SKM-1 (cell line): ENCODE results near the gene OSER1.

Experiments used
- DNase-seq: peaks from one replicate; lab custom pipeline; 2025; ENCODE audit not compliant: unreplicated experiment; lab: John Stamatoyannopoulos, UW

OSER1 gene

DNA sequence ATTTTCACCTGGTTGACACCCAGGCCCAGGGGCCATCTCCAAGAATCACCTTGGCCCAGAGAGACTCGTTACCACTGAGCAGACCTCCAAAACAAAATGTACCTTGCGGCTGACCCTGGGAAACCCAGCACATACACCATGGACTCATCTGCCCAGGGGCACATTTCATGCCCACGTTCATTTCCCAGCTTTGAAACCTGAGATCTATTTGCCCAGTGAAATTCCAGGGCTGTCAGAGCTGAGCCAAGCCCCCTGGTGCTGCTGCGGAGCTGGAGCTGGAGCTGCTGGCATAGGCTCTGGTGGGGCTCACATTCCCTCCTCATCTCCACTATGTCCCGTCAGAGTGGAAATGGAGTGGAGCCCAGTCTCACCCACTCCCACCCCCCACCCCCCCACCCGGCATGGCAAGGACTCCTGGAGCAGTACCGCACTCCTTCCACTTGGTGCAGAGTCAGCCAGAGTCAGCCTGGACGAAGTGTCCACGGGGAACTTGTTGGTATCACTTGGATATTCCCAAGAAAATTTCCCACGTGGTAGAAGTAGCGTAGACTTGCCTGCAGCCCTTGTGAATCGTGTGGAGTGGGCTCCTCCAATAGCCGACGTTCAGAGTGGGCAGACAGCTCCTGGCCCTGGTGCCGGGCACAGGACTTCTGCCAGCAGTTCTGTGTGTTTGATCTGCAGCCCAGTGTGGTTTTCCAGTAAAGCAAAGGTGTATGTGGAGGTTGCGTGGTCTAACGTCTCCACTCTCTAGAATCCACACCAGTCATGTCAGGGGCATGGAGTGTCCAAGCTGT, 18.1 kb upstream of the OSER1 start:
- no peak for DNase-seq

DNA sequence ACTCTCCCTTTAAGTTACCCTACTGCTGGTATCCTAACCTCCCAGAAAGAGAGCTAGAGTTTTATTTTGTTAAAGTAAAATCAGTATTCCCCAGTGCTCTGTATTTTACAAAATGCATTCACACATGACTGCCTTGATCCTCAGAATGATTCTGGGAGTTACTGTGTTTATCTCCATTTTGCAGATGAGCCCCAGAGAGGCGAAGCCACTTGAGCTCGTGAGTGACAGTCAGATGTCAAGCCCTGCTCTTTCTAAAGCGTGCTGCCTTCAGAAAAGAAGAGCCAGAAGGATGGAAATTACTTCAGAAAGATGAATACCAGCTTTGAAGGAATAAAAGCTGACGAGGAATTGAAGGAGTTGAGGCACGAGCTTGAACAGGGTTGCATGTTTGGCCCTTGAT, 14.1 kb upstream of the OSER1 start:
- no peak for DNase-seq

DNA sequence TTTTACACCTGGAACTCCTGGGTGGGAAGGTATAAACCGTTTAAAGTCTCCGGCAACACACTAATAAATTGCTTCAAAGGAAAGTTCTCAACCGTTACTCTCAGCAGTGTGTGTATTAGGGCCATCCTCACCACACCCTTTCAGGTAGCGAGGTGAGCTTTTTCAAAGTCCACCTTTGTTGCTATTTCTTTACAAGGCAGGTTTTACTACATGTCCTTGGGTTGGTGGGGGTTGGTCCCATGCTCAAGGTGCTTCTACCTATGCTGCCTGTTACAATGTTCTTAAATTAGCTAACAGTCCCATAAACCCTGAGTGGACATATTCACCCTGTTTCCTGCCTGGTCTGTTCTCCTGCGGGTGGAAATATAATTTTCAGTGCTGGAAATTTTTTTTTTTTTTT, 13.2 kb upstream of the OSER1 start:
- no peak for DNase-seq

GRCh38 chr20:44222633-44223368, 12.2 kb upstream of the OSER1 start:
- DNase-seq: no peak

DNA sequence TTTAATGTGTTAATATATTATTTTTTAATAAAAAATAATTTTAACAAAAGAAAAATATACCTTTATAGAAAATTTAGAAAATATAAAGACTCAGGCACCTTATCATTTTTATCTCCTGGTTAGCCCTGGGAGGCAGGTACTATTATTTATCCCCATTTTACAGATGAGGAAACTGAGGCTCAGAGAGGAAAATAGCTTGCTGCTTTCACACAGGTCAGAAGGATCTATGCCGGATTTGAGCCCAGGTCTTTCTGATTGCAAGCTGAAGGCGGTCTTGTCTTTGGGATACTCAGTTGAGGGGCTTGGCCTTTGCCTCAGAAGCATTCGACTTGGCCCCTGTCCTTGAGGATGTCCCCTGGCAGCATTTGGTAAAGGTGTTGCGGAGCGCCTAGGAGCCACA, 11.5 kb upstream of the OSER1 start:
- DNase-seq: no peak

DNA sequence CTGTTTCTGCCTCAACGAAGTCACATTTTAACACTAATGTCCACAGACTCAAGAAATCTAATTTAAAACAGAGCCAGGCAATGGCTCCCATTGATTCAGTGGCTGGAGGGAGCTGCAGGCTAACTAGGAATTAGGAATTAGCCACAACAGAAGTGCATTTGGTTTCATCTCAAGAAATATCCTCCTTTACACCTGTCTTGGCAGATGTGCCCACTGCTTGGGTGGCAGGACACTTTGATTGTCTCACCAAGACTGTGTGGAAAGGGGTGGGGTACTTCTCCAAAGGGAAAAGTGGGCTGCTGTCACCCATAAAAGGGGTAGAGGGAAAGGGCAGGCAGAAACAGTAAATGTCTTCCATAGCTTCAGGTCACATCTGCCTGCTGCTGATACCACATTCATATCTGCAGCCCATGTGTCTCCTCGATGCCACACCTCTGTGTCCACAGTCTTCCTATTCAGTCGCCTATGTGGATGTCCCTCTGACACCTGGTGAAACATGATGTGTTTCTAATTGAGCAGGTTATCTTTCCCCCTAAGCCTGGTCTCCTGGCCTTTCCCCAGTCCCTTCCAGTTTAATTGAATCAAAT, 10.9 kb upstream of the OSER1 start:
- no peak for DNase-seq

GRCh38 chr20:44219791-44220190, 9.2 kb upstream of the OSER1 start:
- DNase-seq: no peak

- DNase-seq: no peak
Measured at GRCh38 chr20:44219170-44219730, 8.7 kb upstream of the OSER1 start.

- DNase-seq: no peak
Measured at GRCh38 chr20:44218446-44218845, 7.9 kb upstream of the OSER1 start.

DNA sequence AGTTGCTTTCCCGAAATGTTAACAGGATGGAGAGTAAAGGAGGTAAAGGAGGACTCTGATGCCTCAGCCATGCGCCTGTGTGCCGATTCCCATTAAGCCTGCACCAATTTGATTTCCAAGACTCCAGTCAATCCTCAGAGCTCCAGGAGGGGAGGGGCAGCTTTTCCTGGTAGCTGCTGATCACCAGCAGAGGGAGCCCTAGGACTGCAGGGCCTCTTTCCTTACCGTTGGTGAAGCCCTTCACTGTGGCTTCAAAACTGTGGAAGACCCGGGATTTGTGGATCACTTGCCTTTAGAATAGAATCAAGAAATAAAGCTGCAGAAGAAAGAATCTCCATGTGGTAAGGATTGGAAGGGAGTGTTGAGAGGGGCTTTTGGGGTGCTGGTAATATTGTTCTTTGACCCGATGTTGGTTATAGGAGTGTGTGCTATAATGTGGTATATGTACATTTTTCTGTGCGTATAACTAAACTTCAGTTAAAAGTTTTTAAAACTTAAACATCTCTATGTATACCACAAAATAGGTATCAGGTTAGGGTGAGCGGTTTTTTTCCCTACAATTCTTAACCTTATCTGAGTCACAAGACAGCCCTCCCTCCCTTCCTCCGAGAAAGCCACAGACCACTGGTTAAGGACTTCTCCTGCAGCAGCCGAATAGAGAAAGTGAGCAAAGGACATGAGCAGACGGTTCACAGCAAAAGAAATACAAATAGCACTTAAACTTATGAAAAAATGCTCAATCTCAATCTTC, 6.9 kb upstream of the OSER1 start:
- peak; percentile 29 for DNase-seq

- DNase-seq: peak; percentile 36
Measured at GRCh38 chr20:44215125-44215524, 4.6 kb upstream of the OSER1 start.

- DNase-seq: no peak
Measured at GRCh38 chr20:44212792-44213191, 2.2 kb upstream of the OSER1 start.

- no peak for DNase-seq
Measured at GRCh38 chr20:44211177-44212039, 837 bp upstream of the OSER1 start.

DNA sequence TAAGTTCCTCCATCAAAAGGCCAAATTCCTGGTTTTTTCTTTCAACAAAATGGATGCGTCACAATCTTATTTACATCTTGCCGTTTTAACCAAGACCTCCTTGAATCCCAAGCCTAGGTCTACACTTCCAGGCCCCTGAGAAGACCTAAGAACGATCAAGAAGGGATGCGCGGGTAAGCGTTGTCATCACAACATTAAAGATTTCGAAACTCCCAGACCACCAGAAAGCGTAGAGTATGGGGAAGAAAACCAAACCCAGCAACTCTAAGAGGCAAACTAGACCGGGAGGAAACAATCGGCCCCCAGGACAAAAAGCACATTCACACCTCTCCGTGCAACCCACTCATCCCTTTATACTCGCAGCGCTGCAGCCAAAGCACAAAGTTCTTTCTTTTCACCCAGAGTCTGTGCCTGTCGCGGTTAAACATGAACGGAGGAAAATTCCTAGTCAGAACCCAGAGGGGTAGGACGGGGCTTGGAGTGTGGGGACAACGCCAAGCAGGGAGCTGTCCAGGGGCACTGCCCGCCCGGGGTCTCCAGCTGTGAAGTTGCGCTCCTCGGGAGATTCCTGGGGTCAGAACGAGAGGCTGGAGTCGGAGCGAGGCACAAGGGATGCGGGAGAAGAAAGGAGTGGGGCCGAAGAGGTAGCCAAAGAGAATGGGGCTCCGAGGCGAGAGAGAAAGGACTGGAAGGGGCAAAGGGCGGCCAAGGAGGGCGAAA, 725 bp downstream of the OSER1 start:
- DNase-seq: no peak

GRCh38 chr20:44208770-44209169, 1.8 kb downstream of the OSER1 start:
- DNase-seq: no peak

GRCh38 chr20:44208165-44208564, 2.4 kb downstream of the OSER1 start:
- DNase-seq: no peak

DNA sequence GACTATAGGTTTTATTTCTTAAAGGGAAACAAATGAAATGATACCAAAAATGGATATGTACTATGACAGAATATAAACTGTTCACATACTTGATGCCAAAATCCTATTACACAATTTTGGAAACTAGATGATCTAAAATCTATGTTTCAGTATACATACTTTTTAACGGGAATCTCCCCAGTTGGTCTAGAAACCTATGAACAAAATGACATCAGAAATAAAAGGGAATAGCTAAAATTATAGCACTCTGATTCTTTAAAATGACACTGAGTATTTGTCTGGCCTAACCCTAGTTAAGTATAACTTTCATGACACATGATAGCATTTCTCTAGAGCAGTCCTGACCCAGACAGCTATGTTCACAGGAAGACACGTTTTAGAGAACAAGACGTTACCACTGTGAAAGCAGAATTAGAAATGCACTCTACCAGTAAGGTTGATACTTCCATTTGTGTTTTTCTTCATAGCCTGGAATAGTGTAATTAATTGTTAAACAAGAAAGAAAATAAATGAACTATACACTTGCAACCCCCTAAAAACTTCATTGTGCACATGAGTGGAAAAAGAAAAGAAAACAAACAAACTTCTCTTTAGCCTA, 3.3 kb downstream of the OSER1 start:
- DNase-seq: no peak

GRCh38 chr20:44206132-44206531, 4.4 kb downstream of the OSER1 start:
- no peak for DNase-seq

DNA sequence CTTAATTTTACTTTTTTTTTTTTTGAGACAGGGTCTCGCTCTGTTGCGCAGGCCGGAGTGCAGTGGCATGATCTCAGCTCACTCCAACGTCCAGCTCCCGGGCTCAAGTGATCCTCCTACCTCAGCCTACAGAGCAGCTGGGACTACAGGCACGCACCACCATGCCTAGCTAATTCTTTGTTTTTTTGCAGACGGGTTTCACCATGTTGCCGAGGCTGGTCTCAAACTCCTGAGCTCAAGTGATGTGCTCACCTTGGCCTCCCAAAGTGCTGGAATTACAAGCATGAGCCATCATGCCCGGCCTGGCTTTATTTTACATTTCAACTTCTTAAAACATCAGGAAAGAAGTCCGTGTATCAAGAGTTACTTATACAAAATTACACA, 5.7 kb downstream of the OSER1 start:
- no peak for DNase-seq
